ENCODE measurements around the gene RALY.

RALY gene

GRCh38 chr20:33963751-33964150 lies 30.0 kb upstream of the RALY start:
- TF ChIP-seq CTCF (IDR thresholded peaks at IDR 0.05): no peak

GRCh38 chr20:33964441-33964840 lies 29.3 kb upstream of the RALY start:
- TF ChIP-seq CTCF (IDR thresholded peaks at IDR 0.05): no peak

- no peak for TF ChIP-seq CTCF (IDR thresholded peaks at IDR 0.05)
These were observed 26.6 kb upstream of the RALY start for GRCh38 chr20:33967126-33967525.

GRCh38 chr20:33969563-33969962 lies 24.1 kb upstream of the RALY start:
- TF ChIP-seq CTCF (IDR thresholded peaks at IDR 0.05): no peak

GRCh38 chr20:33970229-33970628 lies 23.5 kb upstream of the RALY start:
- TF ChIP-seq CTCF (IDR thresholded peaks at IDR 0.05): no peak

GRCh38 chr20:33971147-33971975 lies 22.4 kb upstream of the RALY start:
- TF ChIP-seq CTCF (IDR thresholded peaks at IDR 0.05): no peak

- TF ChIP-seq CTCF (IDR thresholded peaks at IDR 0.05): no peak
These were observed 16.8 kb upstream of the RALY start for GRCh38 chr20:33976959-33977358.

GRCh38 chr20:33977535-33977934 lies 16.2 kb upstream of the RALY start:
- TF ChIP-seq CTCF (IDR thresholded peaks at IDR 0.05): no peak
